ENCODE results near the gene MAPK8IP3.

Gene MAPK8IP3

GRCh38 chr16:1740781-1741490 lies 34.9 kb downstream of the MAPK8IP3 start:
- no peak for DNase-seq

DNA sequence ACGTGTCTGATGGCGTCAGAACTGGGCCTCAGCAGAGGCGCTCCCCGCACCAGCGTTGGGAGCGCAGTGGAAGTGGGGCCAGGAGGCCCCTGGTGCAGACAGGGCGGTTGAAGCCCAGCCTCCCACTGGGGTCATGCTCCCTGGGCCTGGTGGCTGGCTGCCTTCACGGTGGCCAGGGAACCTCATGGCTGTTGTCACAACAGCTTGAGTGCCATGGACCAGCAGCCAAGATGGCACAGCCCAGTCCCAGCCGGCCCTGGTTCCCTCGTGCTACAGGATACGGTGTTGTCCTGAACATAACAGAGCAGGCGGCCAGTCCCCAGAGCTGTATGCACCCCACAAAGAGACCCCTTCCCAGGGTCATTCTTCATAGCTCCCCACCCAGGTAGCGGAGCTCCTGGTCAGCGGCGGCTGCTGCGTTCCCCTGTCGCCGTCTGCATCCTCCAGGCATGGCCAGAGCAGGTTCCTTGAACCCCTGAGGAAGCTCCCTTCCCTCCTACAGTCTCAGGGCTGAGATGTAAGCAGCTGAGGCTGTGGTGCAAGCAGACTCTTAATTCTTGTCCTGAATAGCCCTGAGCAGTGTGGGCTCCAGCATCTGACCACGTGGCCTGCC lies 35.7 kb downstream of the MAPK8IP3 start:
- DNase-seq, result no peak

- DNase-seq, result no peak
These were observed 37.7 kb downstream of the MAPK8IP3 start for GRCh38 chr16:1743376-1744337.

- DNase-seq, result no peak
These were observed 38.4 kb downstream of the MAPK8IP3 start for GRCh38 chr16:1744338-1744840.

GRCh38 chr16:1745181-1745899 lies 39.3 kb downstream of the MAPK8IP3 start:
- DNase-seq, result no peak

GRCh38 chr16:1745900-1746692 lies 40.1 kb downstream of the MAPK8IP3 start:
- DNase-seq, result no peak

- no peak for DNase-seq
These were observed 40.7 kb downstream of the MAPK8IP3 start for GRCh38 chr16:1746693-1747195.

- no peak for DNase-seq
These were observed 41.9 kb downstream of the MAPK8IP3 start for GRCh38 chr16:1747934-1748333.

- no peak for DNase-seq
These were observed 43.4 kb downstream of the MAPK8IP3 start for GRCh38 chr16:1749152-1750117.

DNA sequence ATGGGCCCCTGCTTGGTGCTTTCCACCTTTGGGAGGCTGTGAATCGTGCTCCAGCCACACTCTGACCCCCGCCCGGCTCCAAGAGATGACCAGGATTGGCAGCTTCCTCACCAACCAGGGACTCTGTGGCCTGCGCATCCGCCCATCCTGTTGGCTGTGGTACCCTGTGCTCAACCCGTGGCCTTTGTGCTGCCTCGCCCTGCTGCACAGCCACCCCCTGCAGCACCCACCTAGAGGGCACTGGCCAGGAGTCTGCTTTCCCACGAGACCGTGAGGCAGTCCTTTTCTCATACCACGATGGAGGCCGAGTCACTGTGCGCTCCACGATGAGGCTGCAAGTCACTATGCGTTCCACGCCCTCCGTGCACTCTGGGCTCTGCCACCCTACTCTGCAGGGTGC lies 46.0 kb downstream of the MAPK8IP3 start:
- DNase-seq, result no peak

DNA sequence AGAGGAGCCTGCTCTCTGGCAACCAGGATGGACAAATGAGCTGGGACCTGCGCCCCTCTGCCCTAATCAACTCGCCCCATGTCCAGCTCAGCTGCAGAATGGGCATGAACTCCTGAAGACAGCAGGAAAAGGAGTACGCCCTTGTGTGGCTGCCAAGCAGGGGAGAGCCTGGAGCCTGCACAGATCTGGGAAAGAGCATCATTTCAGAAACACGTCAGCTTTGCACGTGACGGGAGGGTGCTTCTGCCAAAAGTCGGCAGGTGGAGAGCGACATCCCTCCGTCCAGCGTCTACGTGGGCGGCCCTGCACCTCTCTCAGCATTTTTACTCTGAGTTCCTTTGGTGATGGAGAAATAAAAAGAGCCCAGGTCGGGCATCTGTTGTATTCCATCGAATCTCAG lies 46.9 kb downstream of the MAPK8IP3 start:
- DNase-seq, result no peak

GRCh38 chr16:1754204-1754603 lies 48.2 kb downstream of the MAPK8IP3 start:
- DNase-seq, result no peak

- DNase-seq, result no peak
These were observed 51.9 kb downstream of the MAPK8IP3 start for GRCh38 chr16:1757714-1758461.

DNA sequence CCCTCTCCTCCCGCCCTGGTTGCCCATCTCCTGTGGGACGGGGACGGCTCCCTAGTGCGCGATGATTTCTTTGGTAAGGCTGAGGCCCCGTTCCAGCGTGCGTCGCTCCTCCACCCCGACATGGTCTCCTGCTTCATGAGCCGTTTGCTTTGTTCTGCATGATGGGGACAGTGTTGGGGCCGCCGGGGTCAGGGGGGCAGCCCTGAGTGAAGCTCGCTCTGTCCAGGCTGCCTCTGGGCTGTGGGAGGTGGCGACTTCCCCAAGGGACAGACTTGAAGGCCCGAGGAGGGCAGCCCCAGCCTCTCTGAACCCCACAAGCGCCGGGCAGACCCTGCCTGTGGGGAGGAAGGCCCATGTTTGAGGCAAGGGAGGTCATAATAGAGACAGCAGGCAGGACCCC lies 52.9 kb downstream of the MAPK8IP3 start:
- DNase-seq, result no peak

DNA sequence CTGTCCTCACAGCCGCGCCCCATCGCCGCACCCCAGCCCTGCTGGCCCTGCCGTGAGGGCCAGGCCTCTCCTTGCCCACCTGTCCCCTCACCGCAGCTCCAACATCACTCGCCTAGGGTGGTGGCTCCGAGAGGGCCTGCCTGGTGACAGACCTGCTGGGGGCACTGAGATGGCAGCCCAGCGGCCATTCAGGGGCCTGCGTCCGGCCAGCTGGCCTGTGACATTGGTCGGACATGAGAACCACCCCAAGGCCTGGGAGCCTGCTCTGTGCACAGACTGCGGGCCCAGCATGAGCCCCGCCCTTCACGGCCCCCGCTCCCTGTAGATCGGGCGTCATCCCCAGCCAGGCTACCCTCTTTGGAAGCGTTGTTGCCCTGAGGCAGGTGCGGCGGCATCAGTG lies 53.5 kb downstream of the MAPK8IP3 start:
- no peak for DNase-seq

- DNase-seq, result no peak
These were observed 54.9 kb downstream of the MAPK8IP3 start for GRCh38 chr16:1760911-1761310.

GRCh38 chr16:1761751-1762150 lies 55.8 kb downstream of the MAPK8IP3 start:
- DNase-seq, result no peak

DNA sequence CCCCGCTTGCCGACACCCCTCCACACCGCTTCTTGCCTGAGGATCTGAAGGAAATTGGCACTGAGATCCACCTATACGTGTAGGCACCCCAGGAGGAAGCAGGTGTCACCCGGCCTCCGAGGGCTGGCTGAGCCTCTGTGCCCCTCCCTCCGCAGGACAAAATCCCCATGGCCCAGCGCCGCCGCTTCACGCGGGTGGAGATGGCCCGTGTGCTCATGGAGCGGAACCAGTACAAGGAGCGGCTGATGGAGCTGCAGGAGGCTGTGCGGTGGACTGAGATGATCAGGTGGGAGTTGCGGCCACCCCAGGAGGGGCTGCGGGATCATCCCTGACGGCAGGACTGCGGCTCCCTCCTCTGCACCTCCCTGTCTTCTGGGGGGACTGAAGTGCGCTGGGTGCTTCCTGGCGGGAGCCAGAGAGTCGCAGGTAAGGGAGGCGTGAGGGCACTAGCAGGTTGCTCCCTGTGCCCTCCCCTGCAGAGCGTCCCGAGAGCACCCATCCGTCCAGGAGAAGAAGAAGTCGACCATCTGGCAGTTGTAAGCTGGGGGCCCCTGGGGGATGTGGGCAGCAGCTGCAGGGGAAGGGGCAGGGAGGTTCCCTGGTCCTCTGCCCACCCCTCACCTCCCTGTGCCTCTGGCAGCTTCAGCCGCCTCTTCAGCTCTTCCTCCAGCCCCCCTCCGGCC lies 56.3 kb downstream of the MAPK8IP3 start:
- DNase-seq, result no peak

- no peak for DNase-seq
These were observed 57.0 kb downstream of the MAPK8IP3 start for GRCh38 chr16:1762879-1763520.

All from NCI-H1105 (cell line).